ENCODE data around the gene MZF1.

Gene MZF1

GRCh38 chr19:58558623-58559274 is 14.4 kb downstream of the MZF1 start (continued):
- TF ChIP-seq ATF2 (tag by site-specific recombination; IDR thresholded peaks at IDR 0.05; ENCODE audit: low read depth) = no peak
- TF ChIP-seq ZNF132 (tag by site-specific recombination; IDR thresholded peaks at IDR 0.05; ENCODE audit: borderline replicate concordance) = no peak
- TF ChIP-seq ZNF529 (tag by site-specific recombination; IDR thresholded peaks at IDR 0.05; ENCODE audit: insufficient replicate concordance) = no peak
- no peak for TF ChIP-seq SCRT2 (tag by site-specific recombination; IDR thresholded peaks at IDR 0.05)
- peak; percentile 43 for TF ChIP-seq ZEB2 (tag by site-specific recombination; IDR thresholded peaks at IDR 0.05)
- TF ChIP-seq PRDM1 (tag by site-specific recombination; IDR thresholded peaks at IDR 0.05) = no peak
- TF ChIP-seq MZF1 (tag by site-specific recombination; IDR thresholded peaks at IDR 0.05; ENCODE audit: borderline replicate concordance) = no peak
- TF ChIP-seq ZFP37 (tag by site-specific recombination; IDR thresholded peaks at IDR 0.05) = peak; percentile 43; the same call in 1 of the 2 replicates
- no peak for TF ChIP-seq ZNF830 (tag by site-specific recombination; IDR thresholded peaks at IDR 0.05; ENCODE audit: low read depth)
- TF ChIP-seq TRIM28 (IDR thresholded peaks at IDR 0.05; ENCODE audit: borderline replicate concordance, low read length) = no peak
- no peak for TF ChIP-seq ZNF354C (tag by site-specific recombination; IDR thresholded peaks at IDR 0.05; ENCODE audit: borderline replicate concordance, low read depth)
- peak; percentile 97 for TF ChIP-seq ZNF335 (tag by site-specific recombination; conservative IDR thresholded peaks at IDR 0.05)
- TF ChIP-seq ZBTB11 (tag by site-specific recombination; conservative IDR thresholded peaks at IDR 0.05; ENCODE audit: low read depth) = no peak
- TF ChIP-seq ZNF19 (tag by site-specific recombination; IDR thresholded peaks at IDR 0.05; ENCODE audit: low read depth) = no peak
- no peak for TF ChIP-seq ZNF174 (tag by site-specific recombination; IDR thresholded peaks at IDR 0.05)
- TF ChIP-seq ELK4 (IDR thresholded peaks at IDR 0.05; ENCODE audit: borderline replicate concordance, low read depth, low read length) = no peak
- no peak for TF ChIP-seq ZNF416 (tag by site-specific recombination; IDR thresholded peaks at IDR 0.05)
- no peak for TF ChIP-seq ZNF596 (tag by site-specific recombination; IDR thresholded peaks at IDR 0.05)
- TF ChIP-seq ZNF133 (tag by site-specific recombination; IDR thresholded peaks at IDR 0.05) = no peak
- peak; percentile 87 for TF ChIP-seq KLF9 (tag by site-specific recombination; IDR thresholded peaks at IDR 0.05; ENCODE audit: low read depth)
- no peak for TF ChIP-seq ZBTB8A (tag by site-specific recombination; IDR thresholded peaks at IDR 0.05)
- no peak for TF ChIP-seq ZNF558 (tag by site-specific recombination; IDR thresholded peaks at IDR 0.05)
- TF ChIP-seq ZBTB7A (tag by site-specific recombination; IDR thresholded peaks at IDR 0.05; ENCODE audit: low read depth) = no peak
- no peak for TF ChIP-seq ZNF280D (tag by site-specific recombination; IDR thresholded peaks at IDR 0.05)
- no peak for TF ChIP-seq SP7 (tag by site-specific recombination; IDR thresholded peaks at IDR 0.05)
- no peak for TF ChIP-seq ZNF664 (tag by site-specific recombination; IDR thresholded peaks at IDR 0.05)
- TF ChIP-seq ZNF274 (IDR thresholded peaks at IDR 0.05; ENCODE audit: low read length) = no peak
- no peak for TF ChIP-seq ZNF274 (tag by site-specific recombination; IDR thresholded peaks at IDR 0.05; ENCODE audit: borderline replicate concordance)
- TF ChIP-seq ZNF785 (tag by site-specific recombination; IDR thresholded peaks at IDR 0.05) = no peak
- 0 out of 2 replicates have a peak, but pooled peaks have one; percentile 20 for TF ChIP-seq GLIS1 (tag by site-specific recombination; IDR thresholded peaks at IDR 0.05)
